ENCODE data around the gene GPRC5C. TPM values are rescaled to one million over a fixed set of nuclear protein-coding genes. Genes with fewer than 3 reads are reported as not detected.

Gene GPRC5C
- total and polyA plus RNA-seq, 9 of the 15 experiments (the other 6 are each of a cell fraction or from before 2014, with no cell fraction given), result 0.28 to 9.0 (median 4.1) TPM

- POLR2A ChIA-PET, result no interaction called here
- no peak for TF ChIP-seq CBX2 (IDR thresholded peaks at IDR 0.05; ENCODE audit: insufficient read depth, low read length, poor library complexity, severe bottlenecking)
- TF ChIP-seq CHD1 (IDR thresholded peaks at IDR 0.05; ENCODE audit: low read length), result no peak
- TF ChIP-seq ELF2 (CRISPR knock-in tag; IDR thresholded peaks at IDR 0.05), result no peak
- TF ChIP-seq ATF1 (CRISPR knock-in tag; IDR thresholded peaks at IDR 0.05), result no peak
- no peak for TF ChIP-seq ATF1 (tag; IDR thresholded peaks at IDR 0.05)
- no peak for TF ChIP-seq SRSF7 (optimal IDR thresholded peaks at IDR 0.05; ENCODE audit: low read depth, low read length)
- no peak for TF ChIP-seq NR3C1 (CRISPR knock-in tag; IDR thresholded peaks at IDR 0.05)
- no peak for TF ChIP-seq THRAP3 (IDR thresholded peaks at IDR 0.05; ENCODE audit: borderline replicate concordance)
- no peak for TF ChIP-seq PPARD (CRISPR knock-in tag; IDR thresholded peaks at IDR 0.05)
- TF ChIP-seq STAT5B (CRISPR knock-in tag; IDR thresholded peaks at IDR 0.05), result no peak
- TF ChIP-seq FOXM1 (IDR thresholded peaks at IDR 0.05; ENCODE audit: low read depth), result no peak
- TF ChIP-seq FOXM1 (CRISPR knock-in tag; IDR thresholded peaks at IDR 0.05; ENCODE audit: low read depth), result no peak
- TF ChIP-seq LCOR (CRISPR knock-in tag; IDR thresholded peaks at IDR 0.05), result no peak
- TF ChIP-seq ZNF717 (CRISPR knock-in tag; IDR thresholded peaks at IDR 0.05), result no peak
- TF ChIP-seq EZH2 (IDR thresholded peaks at IDR 0.05; ENCODE audit: borderline replicate concordance, low read depth, low read length), result no peak
- no peak for TF ChIP-seq CLOCK (CRISPR knock-in tag; IDR thresholded peaks at IDR 0.05; ENCODE audit: borderline replicate concordance)
- no peak for TF ChIP-seq BRD9 (IDR thresholded peaks at IDR 0.05; ENCODE audit: low read depth, partially characterized antibody)
- TF ChIP-seq ZBTB26 (CRISPR knock-in tag; IDR thresholded peaks at IDR 0.05), result no peak
- TF ChIP-seq SMAD4 (CRISPR knock-in tag; conservative IDR thresholded peaks at IDR 0.05), result no peak
- intact Hi-C loops (cut with micrococcal nuclease), result no loop called here
These were observed 11.9 kb upstream of the GPRC5C start for GRCh38 chr17:74419928-74420411.

More at GRCh38 chr17:74419928-74420411, 11.9 kb upstream of the GPRC5C start:
- no peaks in the 10 kb centered on the region for H3K79me2 ChIP-seq (ENCODE audit: control insufficient read depth, insufficient read depth, low read length)
- in situ Hi-C loops (cut with MboI), result no loop called here
- WGBS (ENCODE audit: insufficient coverage, low coverage, missing lambda C conversion rate), result 15% methylated on average over 10 of the region's 10 CpGs
- H3K9me1 ChIP-seq (ENCODE audit: control insufficient read depth, insufficient read depth, low read length), result no peaks in the 10 kb centered on the region
- CTCF ChIA-PET (ENCODE audit: low intra/inter-chr PET ratio), result no interaction called here
- H3K36me3 ChIP-seq (ENCODE audit: control insufficient read depth, insufficient read depth, low read length), result no peaks in the 10 kb centered on the region
- H3K9me3 ChIP-seq (replicated peaks; ENCODE audit: control insufficient read depth, insufficient read depth, low read depth, low read length), result no peaks in the 10 kb centered on the region
- no peak for DNase-seq (ENCODE audit: extremely low read depth in 1 of 4, low spot score in 3 of 4)
- no peak overlapping the region for H3K27ac ChIP-seq (ENCODE audit: extremely low read depth, low read depth, low read length)
- FAIRE-seq, result no peak
- no peak overlapping the region for H2AFZ ChIP-seq (ENCODE audit: low read depth, low read length)
- 0 out of 2 replicates have a peak, but pooled peaks cover 4% of the 10 kb centered on the region for H4K20me1 ChIP-seq (replicated peaks; ENCODE audit: control insufficient read depth, insufficient read depth, low read length)
- BruUV-seq (replicated peaks), result no TSS peak
- no peak overlapping the region for H3K4me2 ChIP-seq (ENCODE audit: insufficient read depth, low read length)
- H3K9ac ChIP-seq (ENCODE audit: insufficient read depth in 1 of 2, low read depth in 2 of 2, low read length in 2 of 2), result no peak overlapping the region
- ATAC-seq, result no peak
- H3K4me3 ChIP-seq, result no peak overlapping the region
- H3K4me1 ChIP-seq (replicated peaks in 1 of 2; ENCODE audit: control insufficient read depth in 2 of 2, insufficient read depth in 2 of 2, low read length in 2 of 2), result peaks cover 6 to 10% of the 10 kb centered on the region in 2 experiments; a peak in 4 of 5 replicates
- H3K27me3 ChIP-seq (ENCODE audit: control insufficient read depth in 2 of 2, insufficient read depth in 2 of 2, low read length in 2 of 2), result peaks cover 5 to 59% of the 10 kb centered on the region in 2 experiments; a peak in 3 of 5 replicates
